ENCODE data around the gene LCE3B. TPM values are rescaled to one million over a fixed set of nuclear protein-coding genes. Genes with fewer than 3 reads are reported as not detected.

LCE3B gene
- total and polyA plus RNA-seq, 9 of the 15 experiments (the other 6 are each of a cell fraction or from before 2014, with no cell fraction given): not detected

GRCh38 chr1:152565115-152565514 lies 48.5 kb upstream of the LCE3B start:
- no peaks in the 10 kb centered on the region; a peak in 1 of 5 replicates for H3K27me3 ChIP-seq (ENCODE audit: control insufficient read depth in 2 of 2, insufficient read depth in 2 of 2, low read length in 2 of 2)
- no peak for DNase-seq (ENCODE audit: extremely low read depth in 1 of 4, low spot score in 3 of 4)
- no peak overlapping the region for H3K4me2 ChIP-seq (ENCODE audit: insufficient read depth, low read length)
- no peaks in the 10 kb centered on the region for H3K9me1 ChIP-seq (ENCODE audit: control insufficient read depth, insufficient read depth, low read length)
- POLR2A ChIA-PET: no interaction called here
- TF ChIP-seq MAFK (IDR thresholded peaks at IDR 0.05; ENCODE audit: low read length) (no peak), NEUROD1 (IDR thresholded peaks at IDR 0.05; ENCODE audit: borderline replicate concordance, low read depth, low read length, partially characterized antibody) (no peak), ARID3A (IDR thresholded peaks at IDR 0.05; ENCODE audit: borderline replicate concordance, low read depth, low read length) (no peak), SMAD3 (CRISPR knock-in tag; conservative IDR thresholded peaks at IDR 0.05) (no peak), NCOA2 (IDR thresholded peaks at IDR 0.05; ENCODE audit: partially characterized antibody in 2 of 2) (no peak), MEF2D (tag; conservative IDR thresholded peaks at IDR 0.05; ENCODE audit: low read depth) (no peak)
- 0% methylated on average over 2 of the region's 2 CpGs for WGBS (ENCODE audit: insufficient coverage, low coverage, missing lambda C conversion rate)
- no peak overlapping the region for H3K27ac ChIP-seq (ENCODE audit: extremely low read depth, low read depth, low read length)
- no peaks in the 10 kb centered on the region for H4K20me1 ChIP-seq (replicated peaks; ENCODE audit: control insufficient read depth, insufficient read depth, low read length)
- no peak overlapping the region for H3K9ac ChIP-seq (ENCODE audit: insufficient read depth in 1 of 2, low read depth in 2 of 2, low read length in 2 of 2)
- H2AFZ ChIP-seq (ENCODE audit: low read depth, low read length): no peak overlapping the region
- no peaks in the 10 kb centered on the region for H3K9me3 ChIP-seq (replicated peaks; ENCODE audit: control insufficient read depth, insufficient read depth, low read depth, low read length)
- no peak for FAIRE-seq
- H3K4me3 ChIP-seq: no peak overlapping the region
- H3K79me2 ChIP-seq (ENCODE audit: control insufficient read depth, insufficient read depth, low read length): no peaks in the 10 kb centered on the region
- no peaks in the 10 kb centered on the region for H3K36me3 ChIP-seq (ENCODE audit: control insufficient read depth, insufficient read depth, low read length)
- no peak for ATAC-seq
- intact Hi-C loops (cut with micrococcal nuclease): no loop called here
- no TSS peak for BruUV-seq (replicated peaks)
- CTCF ChIA-PET (ENCODE audit: low intra/inter-chr PET ratio): no interaction called here
- in situ Hi-C loops (cut with MboI): no loop called here
- H3K4me1 ChIP-seq (replicated peaks in 1 of 2; ENCODE audit: control insufficient read depth in 2 of 2, insufficient read depth in 2 of 2, low read length in 2 of 2): no peaks in the 10 kb centered on the region
